Renal cortex interstitium (tissue), 15 donors: Measurements from ENCODE around the gene KCTD3. TPM values are rescaled to one million over a fixed set of nuclear protein-coding genes. Genes with fewer than 3 reads are reported as not detected.
A peak's percentile ranks its signal among the peaks of the same experiment; 100 is the strongest.

ENCODE experiments used
- DNase-seq, 11 donors: peaks; one replicate each; pipeline ENCODE4 v3.0.0-alpha.2; 2013; ENCODE audit warnings: low read depth in 9 of 11, low spot score in 4 of 11; ENCODE audit errors: extremely low read depth in 1 of 11
- long read RNA-seq, 16 experiments: transcript quantifications; one replicate each; lab custom pipeline, GENCODE V29; 2026
- polyA plus RNA-seq, 3 donors: library from polyadenylated mRNA; unstranded; fragments of 120-200 nt; gene quantifications; one replicate each; pipeline ENCODE4 v1.2.1, GENCODE V29; 2013; ENCODE audit not compliant: insufficient read length in 3 of 3

Gene KCTD3
- 10 to 100 TPM; 56.9 to 79.6 (median 74.2) TPM for polyA plus RNA-seq
- long read RNA-seq, donor 1, partial matches to known transcripts = 0 of 8 reads
- long read RNA-seq, donor 1, other reads (novel, unspliced or antisense) = 0 of 8 reads
- long read RNA-seq, donor 2, transcript KCTD3-201 (18 exons, 3,931 nt) = major isoform, 5 of 19 reads
- long read RNA-seq, donor 2, partial matches to known transcripts = 12 of 19 reads
- long read RNA-seq, donor 2, other reads (novel, unspliced or antisense) = 0 of 19 reads
- long read RNA-seq, donor 3, transcript KCTD3-201 (18 exons, 3,931 nt) = major isoform, 5 of 7 reads
- long read RNA-seq, donor 3, partial matches to known transcripts = 0 of 7 reads
- long read RNA-seq, donor 3, other reads (novel, unspliced or antisense) = 0 of 7 reads
- long read RNA-seq, donor 4, partial matches to known transcripts = 0 of 4 reads
- long read RNA-seq, donor 4, other reads (novel, unspliced or antisense) = 0 of 4 reads
- long read RNA-seq, donor 5 = 0 reads
- long read RNA-seq, donor 6, partial matches to known transcripts = 22 of 27 reads
- long read RNA-seq, donor 6, other reads (novel, unspliced or antisense) = 0 of 27 reads
- long read RNA-seq, donor 7, transcript KCTD3-201 (18 exons, 3,931 nt) = major isoform, 7 of 11 reads
- long read RNA-seq, donor 7, partial matches to known transcripts = 0 of 11 reads
- long read RNA-seq, donor 7, other reads (novel, unspliced or antisense) = 0 of 11 reads
- long read RNA-seq, donor 8, transcript KCTD3-204 (3 exons, 652 nt) = major isoform, 7 of 37 reads
- long read RNA-seq, donor 8, transcript KCTD3-201 (18 exons, 3,931 nt) = minor isoform, 6 of 37 reads
- long read RNA-seq, donor 8, partial matches to known transcripts = 22 of 37 reads
- long read RNA-seq, donor 8, other reads (novel, unspliced or antisense) = 0 of 37 reads
- long read RNA-seq, donor 9, partial matches to known transcripts = 11 of 17 reads
- long read RNA-seq, donor 9, other reads (novel, unspliced or antisense) = 0 of 17 reads
- long read RNA-seq, donor 10, partial matches to known transcripts = 0 of 8 reads
- long read RNA-seq, donor 10, other reads (novel, unspliced or antisense) = 0 of 8 reads
- long read RNA-seq, donor 11, transcript KCTD3-201 (18 exons, 3,931 nt) = major isoform, 5 of 9 reads
- long read RNA-seq, donor 11, partial matches to known transcripts = 0 of 9 reads
- long read RNA-seq, donor 11, other reads (novel, unspliced or antisense) = 0 of 9 reads
- long read RNA-seq, donor 12, transcript KCTD3-201 (18 exons, 3,931 nt) = major isoform, 5 of 8 reads
- long read RNA-seq, donor 12, partial matches to known transcripts = 0 of 8 reads
- long read RNA-seq, donor 12, other reads (novel, unspliced or antisense) = 0 of 8 reads
- long read RNA-seq, donor 13, transcript KCTD3-204 (3 exons, 652 nt) = minor isoform, 12 of 28 reads
- long read RNA-seq, donor 13, transcript KCTD3-201 (18 exons, 3,931 nt) = major isoform, 14 of 28 reads
- long read RNA-seq, donor 13, partial matches to known transcripts = 0 of 28 reads
- long read RNA-seq, donor 13, other reads (novel, unspliced or antisense) = 0 of 28 reads
- long read RNA-seq, donor 14, transcript KCTD3-201 (18 exons, 3,931 nt) = major isoform, 7 of 9 reads
- long read RNA-seq, donor 14, partial matches to known transcripts = 0 of 9 reads
- long read RNA-seq, donor 14, other reads (novel, unspliced or antisense) = 0 of 9 reads
- long read RNA-seq, donor 15, partial matches to known transcripts = 0 of 3 reads
- long read RNA-seq, donor 15, other reads (novel, unspliced or antisense) = 0 of 3 reads
- long read RNA-seq, donor 16, transcript KCTD3-205 (2 exons, 2,722 nt) = minor isoform, 6 of 68 reads
- long read RNA-seq, donor 16, transcript KCTD3-204 (3 exons, 652 nt) = minor isoform, 6 of 68 reads
- long read RNA-seq, donor 16, transcript KCTD3-201 (18 exons, 3,931 nt) = major isoform, 15 of 68 reads
- long read RNA-seq, donor 16, partial matches to known transcripts = 41 of 68 reads
- long read RNA-seq, donor 16, other reads (novel, unspliced or antisense) = 0 of 68 reads

DNA sequence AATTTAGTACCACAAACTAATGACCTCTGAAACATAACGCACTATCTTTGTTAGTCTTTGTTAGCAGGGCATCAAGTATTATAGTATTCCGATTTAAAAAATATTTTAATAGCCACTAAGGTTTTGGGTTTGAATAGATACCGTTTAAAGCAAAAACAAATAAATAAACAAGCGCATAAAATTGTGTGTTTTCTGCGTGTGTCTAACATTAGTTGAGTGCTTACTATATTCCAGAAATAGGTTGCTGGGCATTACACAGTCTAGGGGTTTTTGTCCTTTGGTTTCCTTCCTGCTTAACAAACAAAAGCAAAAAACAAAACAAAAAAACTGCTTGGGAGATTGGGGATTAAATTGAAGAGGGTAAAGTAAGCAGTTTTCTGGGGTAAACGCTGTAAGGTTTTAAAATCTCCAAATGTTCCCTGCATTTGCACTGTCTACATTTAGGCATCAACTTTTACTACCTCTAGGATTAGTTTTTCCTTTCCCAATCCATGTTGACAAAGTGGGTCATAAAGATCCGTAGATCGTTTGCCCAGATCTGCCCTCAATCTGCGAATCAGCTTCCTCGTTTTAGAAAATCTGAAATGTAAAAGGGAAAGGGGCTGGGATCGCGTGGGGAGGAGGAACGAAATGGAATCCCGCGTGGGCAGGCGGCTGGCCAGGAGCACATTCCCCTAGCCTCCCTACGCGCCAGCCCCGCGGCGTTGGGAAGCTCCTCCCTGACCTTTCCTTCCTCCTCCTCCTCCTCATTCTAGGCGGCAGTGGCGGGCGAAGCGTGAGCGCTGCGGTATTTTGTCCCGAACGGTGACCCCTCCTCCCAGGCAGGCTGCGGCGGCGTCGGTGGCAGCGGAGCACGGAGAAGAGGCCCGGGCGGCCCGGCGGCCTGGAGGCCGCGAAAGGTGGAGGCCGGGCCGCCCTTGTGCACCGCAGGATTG lies at the start of gene KCTD3:
KCTD3 (plus strand) TSS at position 749 of the 935 bp plus-strand sequence. CDS start 382 bp downstream, outside the sequence.
- DNase-seq = peak; percentile 46 to 69 (median 63)

DNA sequence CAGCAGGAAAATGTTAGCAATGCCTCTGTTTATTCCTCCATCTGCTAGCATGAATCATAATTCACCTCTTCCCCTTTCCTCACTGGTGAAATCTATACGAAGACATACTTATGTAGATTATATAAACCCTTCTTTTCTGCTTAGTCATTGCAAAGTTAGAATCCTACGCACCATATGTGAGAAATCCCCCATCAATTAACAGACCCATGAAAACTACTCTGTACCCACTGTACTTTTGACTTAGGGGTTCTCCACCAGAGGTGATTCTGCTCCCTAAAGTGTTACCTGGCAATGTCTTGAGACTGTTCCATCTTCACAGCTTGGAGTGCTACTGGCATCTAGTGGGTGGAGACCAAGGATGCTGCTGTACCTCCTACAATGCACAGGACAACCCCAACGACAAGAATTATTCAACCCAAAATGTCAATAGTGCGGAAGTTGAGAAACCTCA lies 49.6 kb upstream of the KCTD3 start:
- no peak for DNase-seq

- no peak for DNase-seq
Measured at GRCh38 chr1:215518594-215518993, 48.5 kb upstream of the KCTD3 start.

DNA sequence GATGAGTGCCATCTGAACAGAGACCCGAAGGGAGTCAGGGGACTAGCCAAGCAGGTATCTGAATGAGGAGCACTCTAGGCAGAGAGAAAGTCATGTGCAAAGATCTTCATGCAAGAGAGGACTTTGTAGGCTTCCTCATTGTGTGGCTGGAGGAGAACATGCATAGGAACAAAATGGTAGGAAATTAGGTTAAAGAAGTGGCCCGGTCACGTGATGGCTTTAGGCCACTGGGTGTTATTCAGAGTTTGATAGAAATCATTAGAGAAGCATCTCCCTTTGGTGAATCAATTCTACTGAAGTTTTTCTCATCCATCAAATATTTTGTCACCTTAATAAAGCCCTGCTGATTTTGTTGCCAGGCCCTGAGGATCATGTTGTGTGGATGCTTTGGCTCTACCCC lies 45.8 kb upstream of the KCTD3 start:
- no peak for DNase-seq

GRCh38 chr1:215523128-215523861 lies 43.8 kb upstream of the KCTD3 start:
- no peak for DNase-seq

DNA sequence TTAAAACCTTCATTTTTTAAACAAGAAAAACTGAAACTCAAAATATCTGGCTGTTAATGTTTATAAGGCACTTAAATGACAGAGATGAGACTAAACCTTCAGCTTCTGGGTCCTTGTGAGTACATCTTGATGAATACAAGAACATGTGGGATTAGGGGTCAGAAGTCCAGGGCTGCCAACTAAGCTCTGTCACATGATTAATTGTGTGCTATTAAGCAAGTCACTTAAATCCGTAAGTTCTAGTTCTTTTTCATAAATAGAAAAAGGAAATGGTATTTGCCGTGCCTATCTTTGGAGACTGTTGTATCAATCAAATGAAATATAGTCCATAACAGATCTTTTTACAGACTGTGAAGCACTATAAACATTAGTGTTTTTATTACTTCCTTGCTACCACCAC lies 43.2 kb upstream of the KCTD3 start:
- peak in 1 of 11 donors; percentile 12 for DNase-seq

- peak in 7 of 11 donors; percentile 25 to 56 (median 40) for DNase-seq
Measured at GRCh38 chr1:215526147-215526845, 40.8 kb upstream of the KCTD3 start.

DNA sequence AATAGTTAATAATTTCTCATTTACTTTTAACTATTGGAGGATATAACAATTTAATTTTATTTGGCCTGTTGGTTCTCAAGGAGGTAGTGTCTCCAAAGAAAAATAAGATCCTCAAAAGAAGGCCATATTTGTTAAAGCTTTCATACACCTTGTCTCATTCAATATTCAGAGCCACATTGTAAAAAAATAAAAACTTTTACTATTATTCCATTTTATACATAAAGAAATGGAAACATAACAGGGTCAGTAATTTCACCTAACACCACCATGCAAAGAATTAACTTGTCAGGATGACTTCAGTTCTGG lies 40.3 kb upstream of the KCTD3 start:
- DNase-seq = no peak

GRCh38 chr1:215529111-215529510 lies 38.0 kb upstream of the KCTD3 start:
- no peak for DNase-seq

- no peak for DNase-seq
Measured at GRCh38 chr1:215529571-215529970, 37.5 kb upstream of the KCTD3 start.

DNA sequence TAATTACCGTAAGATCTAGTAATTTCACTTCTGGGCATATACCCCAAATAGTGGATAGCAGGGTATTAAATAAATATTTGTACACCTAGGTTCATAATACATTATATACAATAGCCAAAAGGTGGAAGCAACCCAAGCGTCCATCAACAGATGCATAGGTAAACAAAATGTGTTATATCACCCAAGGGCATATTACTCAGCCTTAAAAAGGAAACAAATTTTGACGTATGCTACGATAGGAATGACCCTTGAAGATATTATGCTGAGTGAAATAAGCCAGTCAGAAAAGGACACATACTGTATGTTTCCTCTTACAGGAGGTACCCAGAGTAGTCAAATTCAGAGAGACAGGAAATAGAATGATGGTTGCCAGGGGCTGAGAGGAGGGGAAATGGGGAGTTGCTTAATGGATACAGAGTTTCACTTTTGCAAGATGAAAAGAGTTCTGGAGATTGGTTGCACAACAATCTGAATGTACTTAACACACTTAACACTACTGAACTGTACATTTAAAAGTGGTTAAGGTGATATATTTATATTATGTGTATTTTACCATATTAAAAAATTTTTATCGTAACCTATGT lies 36.6 kb upstream of the KCTD3 start:
- DNase-seq = no peak

DNA sequence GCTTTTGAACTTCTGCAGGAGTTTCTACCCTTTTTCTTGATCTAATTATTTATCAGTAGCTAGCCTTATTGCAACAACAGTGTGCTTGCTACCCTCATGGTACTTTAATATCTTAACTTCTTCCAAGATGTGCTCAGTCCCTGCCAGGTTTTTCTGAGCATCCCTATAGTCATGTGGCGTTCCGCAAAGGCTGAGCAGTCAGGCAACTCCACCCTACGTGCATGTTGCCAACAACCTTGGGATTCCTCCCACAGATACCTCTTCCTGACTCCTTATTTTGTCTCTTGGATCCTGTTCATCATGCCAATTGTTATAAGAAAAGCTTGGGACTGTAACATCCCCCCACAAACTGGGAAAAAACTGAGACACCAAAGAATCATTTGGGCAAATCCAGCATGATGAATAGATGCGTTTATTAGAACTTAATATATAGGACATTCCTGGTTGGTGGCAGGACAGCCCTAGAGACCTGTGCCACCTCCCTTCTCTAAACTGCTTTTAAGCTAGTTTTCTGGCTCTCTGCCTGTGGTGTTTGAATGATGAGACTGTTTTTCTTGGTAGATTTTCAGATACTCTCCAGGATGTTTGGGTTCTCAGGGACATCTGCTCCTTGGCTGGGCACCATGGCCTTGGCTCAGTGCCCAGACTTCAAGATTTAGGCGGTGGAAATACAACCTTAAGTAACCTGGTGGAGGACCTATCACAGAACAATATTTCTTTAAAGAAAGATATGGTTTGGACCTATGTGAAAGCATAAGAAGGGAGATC lies 27.1 kb upstream of the KCTD3 start:
- DNase-seq = no peak

DNA sequence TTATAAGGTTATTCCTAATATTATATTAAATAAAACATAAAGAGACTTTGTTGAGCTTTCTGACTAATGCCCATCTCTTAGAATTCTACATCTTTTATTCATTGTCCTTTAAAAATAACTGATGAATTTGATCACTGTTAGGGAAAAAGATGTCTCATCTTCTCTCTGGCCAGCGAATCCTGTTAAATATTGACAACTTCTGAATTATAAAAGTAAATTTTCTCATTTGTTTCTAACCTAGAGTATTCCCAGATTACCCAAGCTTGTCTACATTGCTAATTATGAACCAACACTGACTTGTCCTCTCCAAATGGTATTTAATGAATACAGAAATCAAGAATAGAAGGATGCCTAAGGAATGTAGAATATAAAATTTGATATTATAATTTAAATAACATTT lies 24.8 kb upstream of the KCTD3 start:
- no peak for DNase-seq

GRCh38 chr1:215543191-215543606 lies 23.9 kb upstream of the KCTD3 start:
- no peak for DNase-seq
